Measurements from ENCODE around the gene OVOL2. TPM values are rescaled to one million over a fixed set of nuclear protein-coding genes. Genes with fewer than 3 reads are reported as not detected.

OVOL2 gene
- total and polyA plus RNA-seq, 10 donors: not detected

DNA sequence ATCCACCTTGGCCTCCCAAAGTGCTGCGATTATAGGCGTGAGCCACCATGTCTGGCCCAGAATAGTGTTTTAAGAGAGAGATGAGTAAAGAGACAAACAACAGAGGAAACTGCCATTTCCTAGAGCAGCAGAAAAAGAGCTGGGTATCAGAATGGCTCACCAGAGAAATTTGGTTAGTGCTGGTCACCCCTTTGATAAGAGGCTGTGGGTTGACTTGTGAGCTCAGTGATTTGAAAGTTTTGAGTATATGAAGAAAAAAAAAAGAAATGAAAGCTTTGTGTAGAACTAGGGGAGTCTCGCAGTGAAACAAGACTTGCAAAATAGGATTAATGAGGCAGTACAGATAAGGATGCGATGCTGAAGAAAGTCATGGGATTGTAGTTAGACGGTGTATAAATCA lies 59.3 kb downstream of the OVOL2 start:
- Histone ChIP-seq H3K27ac (no peak overlapping the region), H3K4me3 (no peak overlapping the region), H3K27me3 (replicated peaks in 1 of 7) (no peaks in the 10 kb centered on the region), H3K4me1 (peaks cover 0 to 29% (median 12%) of the 10 kb centered on the region in 6 donors), H3K9me3 (no peaks in the 10 kb centered on the region), H3K36me3 (no peaks in the 10 kb centered on the region)
- intact Hi-C loops (cut with DNase I; ENCODE audit: low total_unique reads): loop anchor here (10.0 kb wide), 4 partner anchors 54 to 494 kb away; partner anchors contain the start of gene BFSP1
- DNase-seq: no peak
- no peak for TF ChIP-seq POLR2A (IDR thresholded peaks at IDR 0.05)
- TF ChIP-seq, protein P1, sequence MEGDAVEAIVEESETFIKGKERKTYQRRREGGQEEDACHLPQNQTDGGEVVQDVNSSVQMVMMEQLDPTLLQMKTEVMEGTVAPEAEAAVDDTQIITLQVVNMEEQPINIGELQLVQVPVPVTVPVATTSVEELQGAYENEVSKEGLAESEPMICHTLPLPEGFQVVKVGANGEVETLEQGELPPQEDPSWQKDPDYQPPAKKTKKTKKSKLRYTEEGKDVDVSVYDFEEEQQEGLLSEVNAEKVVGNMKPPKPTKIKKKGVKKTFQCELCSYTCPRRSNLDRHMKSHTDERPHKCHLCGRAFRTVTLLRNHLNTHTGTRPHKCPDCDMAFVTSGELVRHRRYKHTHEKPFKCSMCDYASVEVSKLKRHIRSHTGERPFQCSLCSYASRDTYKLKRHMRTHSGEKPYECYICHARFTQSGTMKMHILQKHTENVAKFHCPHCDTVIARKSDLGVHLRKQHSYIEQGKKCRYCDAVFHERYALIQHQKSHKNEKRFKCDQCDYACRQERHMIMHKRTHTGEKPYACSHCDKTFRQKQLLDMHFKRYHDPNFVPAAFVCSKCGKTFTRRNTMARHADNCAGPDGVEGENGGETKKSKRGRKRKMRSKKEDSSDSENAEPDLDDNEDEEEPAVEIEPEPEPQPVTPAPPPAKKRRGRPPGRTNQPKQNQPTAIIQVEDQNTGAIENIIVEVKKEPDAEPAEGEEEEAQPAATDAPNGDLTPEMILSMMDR (IDR thresholded peaks at IDR 0.05 in 8 of 11, conservative IDR thresholded peaks at IDR 0.05 in 3 of 11): no peak
- 77 to 88% (median 84%) methylated on average over 5 of the region's 5 CpGs for WGBS, 5 donors

DNA sequence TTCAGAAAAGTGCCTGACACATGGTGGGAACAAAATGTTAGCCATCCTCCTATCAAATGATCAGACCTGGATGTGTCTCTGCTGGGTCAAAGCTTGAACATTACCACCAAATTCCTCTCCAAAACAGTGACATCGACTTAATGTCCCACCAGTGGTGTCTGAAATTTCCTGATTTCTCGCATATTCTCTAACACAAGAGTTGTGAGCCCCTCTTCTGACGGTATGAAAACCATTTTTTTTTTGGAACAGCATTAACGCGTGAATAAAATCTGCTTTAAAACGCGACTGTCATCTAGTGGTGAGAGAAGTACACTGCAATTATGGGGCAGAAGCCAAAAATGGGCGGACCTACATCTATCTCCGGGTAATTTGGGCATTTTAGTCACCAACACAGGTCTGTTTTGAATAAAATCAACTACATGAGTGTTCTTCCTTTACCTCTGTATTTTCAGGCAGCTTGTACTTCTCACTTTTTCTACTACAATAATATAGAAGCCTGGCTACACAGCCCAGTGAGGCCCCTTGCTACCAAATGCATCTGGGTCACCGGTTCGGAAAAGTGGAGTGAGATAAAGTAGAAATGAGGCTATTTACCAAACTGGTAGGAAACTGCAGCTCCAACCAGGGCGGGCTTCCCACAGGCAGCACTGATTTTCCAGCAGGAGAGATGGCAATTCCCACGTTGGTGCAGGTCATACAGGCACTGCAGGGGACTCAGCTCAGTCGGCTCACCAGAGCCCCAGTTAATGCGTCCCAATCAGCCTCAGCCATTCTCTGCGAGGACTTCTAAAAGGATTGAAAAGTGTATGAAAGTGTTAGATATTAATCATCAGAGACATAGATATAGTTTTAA lies 61.5 kb downstream of the OVOL2 start:
- peak; percentile 62 for DNase-seq
- TF ChIP-seq, protein P1 (IDR thresholded peaks at IDR 0.05 in 8 of 11, conservative IDR thresholded peaks at IDR 0.05 in 3 of 11): peak; percentile 77 to 95 (median 92)
- TF ChIP-seq POLR2AphosphoS5 (IDR thresholded peaks at IDR 0.05): no peak
- no peaks in the 10 kb centered on the region for H3K9me3 ChIP-seq
- no peaks in the 10 kb centered on the region for H3K27me3 ChIP-seq (replicated peaks in 1 of 7)
- H3K27ac ChIP-seq: no peak overlapping the region
- no peak overlapping the region for H3K4me3 ChIP-seq
- intact Hi-C loops (cut with DNase I; ENCODE audit: low total_unique reads): loop anchor here (10.0 kb wide), 4 partner anchors 51 to 491 kb away; partner anchors contain the start of gene BFSP1
- WGBS, 5 donors: 25 to 31% (median 30%) methylated on average over 16 of the region's 16 CpGs
- peaks cover 0 to 28% (median 11%) of the 10 kb centered on the region in 6 donors for H3K4me1 ChIP-seq
- peaks cover 0 to 10% (median 0%) of the 10 kb centered on the region in 6 donors for H3K36me3 ChIP-seq

DNA sequence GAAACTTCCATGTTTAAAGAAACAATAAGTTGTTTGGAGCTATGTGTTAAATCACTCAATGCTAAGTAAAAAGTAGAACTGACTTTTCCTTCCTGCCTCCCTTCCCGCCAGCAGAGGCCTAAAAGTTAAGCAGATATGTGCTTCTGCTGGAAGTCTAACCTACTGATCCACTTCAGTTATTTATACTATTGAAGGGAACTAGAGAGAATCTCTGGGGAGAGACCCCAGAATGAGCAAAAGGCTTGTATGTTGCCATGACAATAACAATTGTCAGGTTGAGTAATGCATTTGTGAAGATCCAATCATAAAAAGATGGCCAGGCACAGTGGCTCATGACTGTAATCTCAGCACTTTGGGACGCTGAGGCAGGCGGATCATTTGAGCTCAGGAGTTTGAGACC lies 64.2 kb downstream of the OVOL2 start:
- intact Hi-C loops (cut with DNase I; ENCODE audit: low total_unique reads): loop anchor here (10.0 kb wide), 4 partner anchors 49 to 489 kb away; partner anchors contain the start of gene BFSP1
- H3K27ac ChIP-seq: peak overlapping the region in 5 of 8 donors; percentile 39 to 73 (median 44)
- no peaks in the 10 kb centered on the region for H3K9me3 ChIP-seq
- WGBS, 5 donors: 77 to 93% (median 86%) methylated on average over 3 of the region's 3 CpGs
- no peak overlapping the region for H3K4me3 ChIP-seq
- no peak for DNase-seq
- H3K27me3 ChIP-seq (replicated peaks in 1 of 7): no peaks in the 10 kb centered on the region
- peaks cover 0 to 37% (median 18%) of the 10 kb centered on the region in 6 donors for H3K36me3 ChIP-seq
- no peak for TF ChIP-seq POLR2AphosphoS5 (IDR thresholded peaks at IDR 0.05)
- TF ChIP-seq, protein P1 (IDR thresholded peaks at IDR 0.05 in 8 of 11, conservative IDR thresholded peaks at IDR 0.05 in 3 of 11): no peak
- no peak for TF ChIP-seq POLR2A (IDR thresholded peaks at IDR 0.05)
- peaks cover 0 to 28% (median 11%) of the 10 kb centered on the region in 6 donors for H3K4me1 ChIP-seq

Measured in spleen (tissue), 11 donors.